PC-9 (cell line): ENCODE measurements around the gene CLASRP.

Experiments
- EZH2 ChIP-seq: fragments of 200-600 bp; sonication (generic); IDR thresholded peaks from 2 replicates; pipeline ENCODE4 v1.8.0; 2017; ENCODE audit warnings: antibody characterized with exemption, low read depth
- TF ChIP-seq, protein P1 (sequence below): fragments of 200-600 bp; sonication (generic); conservative IDR thresholded peaks from 2 replicates; pipeline ENCODE4 v1.6.1; 2017; ENCODE audit warnings: mixed run types, antibody characterized with exemption, mild to moderate bottlenecking, moderate library complexity

DNA sequence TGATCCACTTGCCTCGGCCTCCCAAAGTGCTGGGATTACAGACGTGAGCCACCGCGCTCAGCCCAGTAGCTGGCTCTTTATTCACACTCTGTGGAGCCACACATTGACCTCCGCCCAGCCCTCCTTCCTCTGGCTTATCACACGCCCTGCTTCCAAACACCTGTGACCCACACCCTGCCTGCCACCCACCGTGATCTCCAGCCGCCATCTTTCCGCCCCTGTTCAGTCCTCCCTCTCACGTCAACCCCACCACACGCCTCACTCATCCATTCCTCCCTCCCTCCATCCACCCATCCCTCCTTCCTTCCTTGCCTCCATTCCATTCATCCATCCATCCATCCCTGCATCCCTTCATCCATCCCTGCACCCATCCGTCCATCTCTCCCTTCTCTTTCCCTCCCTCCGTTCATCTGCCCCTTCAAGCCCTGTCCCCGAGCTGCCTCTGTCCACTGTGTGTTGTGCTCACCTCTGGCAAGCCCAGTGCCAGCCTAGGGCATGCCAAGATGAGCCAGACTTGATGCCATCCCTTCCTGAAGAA, 19.8 kb downstream of the CLASRP start:
- TF ChIP-seq, protein P1, sequence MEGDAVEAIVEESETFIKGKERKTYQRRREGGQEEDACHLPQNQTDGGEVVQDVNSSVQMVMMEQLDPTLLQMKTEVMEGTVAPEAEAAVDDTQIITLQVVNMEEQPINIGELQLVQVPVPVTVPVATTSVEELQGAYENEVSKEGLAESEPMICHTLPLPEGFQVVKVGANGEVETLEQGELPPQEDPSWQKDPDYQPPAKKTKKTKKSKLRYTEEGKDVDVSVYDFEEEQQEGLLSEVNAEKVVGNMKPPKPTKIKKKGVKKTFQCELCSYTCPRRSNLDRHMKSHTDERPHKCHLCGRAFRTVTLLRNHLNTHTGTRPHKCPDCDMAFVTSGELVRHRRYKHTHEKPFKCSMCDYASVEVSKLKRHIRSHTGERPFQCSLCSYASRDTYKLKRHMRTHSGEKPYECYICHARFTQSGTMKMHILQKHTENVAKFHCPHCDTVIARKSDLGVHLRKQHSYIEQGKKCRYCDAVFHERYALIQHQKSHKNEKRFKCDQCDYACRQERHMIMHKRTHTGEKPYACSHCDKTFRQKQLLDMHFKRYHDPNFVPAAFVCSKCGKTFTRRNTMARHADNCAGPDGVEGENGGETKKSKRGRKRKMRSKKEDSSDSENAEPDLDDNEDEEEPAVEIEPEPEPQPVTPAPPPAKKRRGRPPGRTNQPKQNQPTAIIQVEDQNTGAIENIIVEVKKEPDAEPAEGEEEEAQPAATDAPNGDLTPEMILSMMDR = no peak
- TF ChIP-seq EZH2 = no peak
